ENCODE results near the gene COPS2.

- TF ChIP-seq POLR2A (IDR thresholded peaks at IDR 0.05; ENCODE audit: low read length) (no peak), GATA1 (IDR thresholded peaks at IDR 0.05; ENCODE audit: low read depth, low read length) (no peak)
Observed at GRCh38 chr15:49164865-49165264, 9.5 kb upstream of the COPS2 start.
